HG02759 (cell line): ENCODE data around the gene TMEM131L.

Experiments
- ATAC-seq: cut with Tn5 transposase; IDR thresholded peaks from one replicate; pipeline ENCODE4 v1.9.1; 2021; ENCODE audit warnings: mild to moderate bottlenecking, moderate library complexity; ENCODE audit not compliant: unreplicated experiment

TMEM131L gene

DNA sequence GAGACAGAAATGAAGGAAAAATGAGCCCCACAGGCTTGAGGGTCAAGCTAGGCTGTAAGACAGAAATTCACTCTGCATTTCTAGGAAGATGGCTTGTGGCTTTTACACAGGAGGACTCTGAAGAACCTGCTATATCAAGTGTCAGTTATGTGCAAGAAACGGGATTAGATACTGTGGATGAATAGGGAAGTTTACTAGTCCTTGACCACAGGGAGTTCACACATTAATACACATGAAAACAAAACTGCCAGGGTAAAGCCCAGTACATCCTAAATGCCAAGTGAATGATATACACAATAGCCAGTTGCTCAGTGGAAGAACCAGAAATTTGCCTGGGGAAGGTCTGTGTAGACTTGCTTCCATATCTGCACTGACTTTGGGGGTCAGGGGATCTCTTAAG lies 53.5 kb downstream of the TMEM131L start:
- ATAC-seq: no peak

DNA sequence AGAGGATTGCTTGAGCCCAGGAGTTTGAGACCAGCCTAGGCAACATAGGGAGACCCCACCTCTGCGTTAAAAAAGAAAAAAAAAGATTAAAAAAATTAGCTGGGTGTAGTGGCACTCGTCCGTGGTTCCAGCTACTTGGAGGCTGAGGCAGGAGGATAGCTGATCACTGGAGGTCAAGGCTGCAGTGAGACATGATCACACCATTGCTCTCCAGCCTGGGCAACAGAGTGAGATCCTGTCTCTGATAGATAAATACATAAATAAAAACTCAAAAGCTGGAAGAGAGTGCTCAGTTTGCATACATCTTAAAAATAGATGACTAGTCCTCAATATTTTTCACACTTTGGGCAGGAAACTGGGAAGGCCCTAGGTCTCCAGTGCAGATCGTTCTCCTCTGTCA lies 54.1 kb downstream of the TMEM131L start:
- ATAC-seq: no peak

DNA sequence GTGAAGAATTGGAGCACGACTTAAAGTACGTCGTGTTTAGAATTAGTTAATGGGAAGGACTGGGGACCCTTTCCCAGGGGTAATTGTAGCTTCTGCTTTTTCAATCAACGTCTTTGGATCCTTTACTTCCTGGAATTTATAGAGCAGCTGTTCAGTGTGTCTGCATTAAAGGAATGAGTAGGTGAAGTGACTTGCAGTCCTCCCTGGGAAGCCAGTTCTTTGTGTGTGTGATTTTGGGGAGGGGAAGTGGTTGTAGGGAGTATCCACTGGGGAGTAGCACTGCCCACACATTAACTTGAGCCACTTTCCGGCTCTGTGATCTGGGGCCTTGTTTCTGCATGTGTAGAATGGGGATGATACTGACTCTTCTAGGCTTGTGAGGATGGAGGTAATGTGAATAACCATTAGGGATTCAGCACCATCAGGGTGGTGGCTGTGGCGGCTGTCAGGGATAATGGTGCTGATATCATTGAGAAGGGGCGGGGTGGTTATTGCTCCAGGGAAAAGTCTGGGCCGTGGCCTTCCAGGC lies 54.7 kb downstream of the TMEM131L start:
- ATAC-seq: peak; percentile 39

DNA sequence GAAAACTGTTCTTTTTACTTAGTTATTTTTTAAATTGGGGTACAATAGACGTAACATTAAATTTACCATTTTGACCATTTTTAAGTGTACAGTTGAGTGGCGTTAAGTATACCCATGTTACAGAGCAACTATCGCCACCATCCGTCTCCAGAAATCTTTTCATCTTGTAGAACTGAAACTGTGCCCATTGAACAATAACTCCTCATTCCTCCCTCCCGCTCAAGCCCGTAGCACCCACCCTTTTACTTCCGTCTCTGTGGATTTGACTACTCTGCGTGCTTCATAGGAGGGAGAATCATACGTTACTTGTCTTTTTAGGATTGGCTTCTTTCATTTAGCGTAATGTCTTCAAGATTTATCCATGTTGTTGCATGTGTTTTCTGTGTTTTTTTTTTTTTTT lies 55.3 kb downstream of the TMEM131L start:
- ATAC-seq: no peak

DNA sequence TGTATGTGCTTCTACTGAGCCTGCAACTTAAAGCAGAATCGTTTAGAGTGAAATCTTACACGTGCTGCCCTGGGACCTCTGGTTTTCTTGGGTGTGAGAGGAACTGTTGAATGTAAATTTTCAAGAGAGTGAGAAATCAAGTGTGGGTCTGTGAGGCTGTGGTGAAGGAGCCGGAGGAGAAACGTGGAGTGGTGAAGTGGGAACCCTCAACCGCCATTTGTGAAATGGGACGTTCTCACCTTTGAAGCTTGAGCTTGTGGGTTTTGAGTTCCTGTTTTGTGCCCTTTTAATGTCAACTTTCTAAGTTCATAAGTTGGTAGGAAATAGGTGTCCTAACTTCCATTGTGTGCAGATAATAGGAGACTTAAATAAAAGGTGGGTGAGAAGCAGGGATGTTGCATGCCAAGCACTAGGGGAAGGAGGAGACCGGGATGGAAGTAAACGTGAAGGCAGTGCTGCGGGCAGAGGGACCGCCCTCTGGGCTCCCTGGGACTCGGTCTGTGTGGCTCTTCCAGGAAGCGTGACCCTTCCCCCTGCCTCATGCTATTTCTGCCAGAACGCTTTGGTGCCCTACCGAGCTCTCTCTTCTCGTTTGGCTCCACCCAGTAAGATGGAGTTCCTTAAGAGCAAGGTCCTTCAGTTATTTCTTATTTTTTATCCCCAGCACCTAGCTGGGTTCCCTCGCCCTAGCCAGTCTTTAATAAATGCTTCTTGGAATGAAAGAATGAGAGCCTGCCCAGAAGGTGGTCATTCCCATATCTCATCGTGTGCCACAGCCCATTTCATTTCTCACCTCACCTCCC lies 56.0 kb downstream of the TMEM131L start:
- peak; percentile 28 for ATAC-seq

DNA sequence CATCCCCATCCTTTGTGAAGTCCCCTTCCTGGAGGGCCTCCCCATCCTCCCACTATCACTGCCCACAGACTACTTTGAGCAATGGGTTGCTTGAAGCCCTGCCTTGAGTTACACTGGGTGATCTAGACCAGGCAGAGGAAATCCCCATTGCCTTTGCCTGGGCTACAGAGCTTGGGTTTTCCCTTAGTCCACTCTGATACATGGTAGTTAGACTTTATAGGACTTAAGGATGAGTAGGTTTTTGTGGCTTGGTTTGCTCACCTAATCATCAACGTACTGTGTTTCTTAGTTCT lies 56.6 kb downstream of the TMEM131L start:
- peak; percentile 61 for ATAC-seq

DNA sequence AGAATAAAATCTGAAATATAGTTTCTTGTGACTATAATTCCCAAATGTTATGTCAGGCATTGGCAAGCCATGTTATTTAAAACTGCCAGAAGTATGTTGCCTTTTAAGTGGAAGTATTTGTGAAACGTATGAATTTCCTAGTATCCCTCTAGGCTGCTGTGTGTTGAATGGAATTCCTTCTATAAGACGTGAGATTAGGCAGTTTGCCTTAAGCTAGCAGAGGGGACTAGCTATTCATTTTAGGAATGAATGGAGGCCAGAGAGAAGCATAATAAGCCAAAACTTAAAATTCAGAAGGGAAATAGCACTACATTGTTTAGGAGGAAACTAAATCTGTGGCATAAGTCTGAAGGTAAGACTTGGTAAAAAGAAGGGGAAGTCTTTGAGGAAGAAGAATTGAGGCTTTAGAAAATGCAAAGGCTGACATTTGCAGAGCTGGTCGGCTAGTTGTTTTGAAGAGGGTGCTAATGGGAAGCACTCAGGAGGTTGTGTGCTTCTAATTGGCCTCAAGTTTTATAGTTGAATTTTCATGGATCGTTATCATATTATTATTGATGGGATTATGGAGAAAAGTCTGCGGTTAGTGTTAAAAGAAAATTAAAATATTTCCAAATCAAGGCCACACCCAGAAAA lies 57.1 kb downstream of the TMEM131L start:
- no peak for ATAC-seq

DNA sequence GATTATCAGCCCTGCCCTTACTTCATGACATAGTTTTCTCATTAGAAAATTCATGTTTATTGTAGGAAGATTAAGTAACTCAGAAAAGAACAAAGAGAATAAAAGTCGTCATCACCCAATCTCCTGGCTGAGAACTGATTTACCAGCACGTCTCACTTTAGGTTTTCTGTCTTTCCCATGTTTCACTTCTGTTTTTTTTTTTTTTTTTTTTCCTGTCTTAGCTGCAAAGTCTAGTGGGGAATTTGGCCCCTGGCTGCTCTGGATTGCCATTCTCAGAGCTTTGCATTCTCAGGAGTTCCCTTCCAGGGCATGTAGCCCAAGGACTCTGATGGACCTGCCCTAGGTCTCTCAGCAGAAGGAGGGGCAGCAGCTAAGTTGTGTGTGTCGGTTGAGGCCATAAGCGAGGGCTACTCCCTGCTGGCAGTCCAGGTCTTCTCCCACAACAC lies 57.8 kb downstream of the TMEM131L start:
- no peak for ATAC-seq

DNA sequence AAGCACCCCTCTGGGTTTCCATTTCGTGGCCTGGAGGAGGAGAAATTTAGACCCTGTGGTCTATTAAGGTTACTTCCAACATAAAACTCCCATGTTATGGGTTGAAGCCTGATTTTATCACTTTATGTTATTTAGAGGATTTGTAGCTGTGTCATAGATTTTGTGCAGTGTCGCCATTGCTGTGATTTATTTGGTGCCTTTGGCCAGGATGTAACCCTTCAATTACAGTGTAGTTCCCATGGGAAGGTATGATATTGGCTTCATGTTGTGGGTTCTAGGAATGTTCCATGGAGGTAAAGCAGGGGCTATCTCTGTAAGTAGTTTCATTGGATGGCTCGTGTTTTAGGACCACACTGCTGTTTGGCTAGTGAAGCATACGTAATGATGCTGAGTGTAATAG lies 58.5 kb downstream of the TMEM131L start:
- no peak for ATAC-seq

DNA sequence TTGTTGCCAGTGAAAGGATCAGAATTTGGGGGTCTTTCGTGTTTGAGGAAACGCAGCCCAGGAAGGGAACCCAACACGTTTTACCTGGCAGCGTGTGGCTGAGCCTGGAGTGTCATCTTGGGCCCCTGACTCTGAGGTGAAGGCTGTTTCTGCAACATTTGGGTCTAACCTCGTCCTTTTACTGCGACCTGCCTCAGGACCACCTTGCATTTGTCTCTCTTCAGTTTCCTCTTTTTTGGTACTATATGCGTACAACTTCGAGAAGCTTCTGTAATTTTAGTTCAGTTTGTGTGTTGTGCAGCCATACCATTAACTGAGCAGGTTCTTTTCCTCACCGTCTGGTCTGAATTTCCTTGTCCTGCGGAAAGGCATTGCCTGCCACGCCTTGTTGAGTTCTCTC lies 61.5 kb downstream of the TMEM131L start:
- no peak for ATAC-seq

DNA sequence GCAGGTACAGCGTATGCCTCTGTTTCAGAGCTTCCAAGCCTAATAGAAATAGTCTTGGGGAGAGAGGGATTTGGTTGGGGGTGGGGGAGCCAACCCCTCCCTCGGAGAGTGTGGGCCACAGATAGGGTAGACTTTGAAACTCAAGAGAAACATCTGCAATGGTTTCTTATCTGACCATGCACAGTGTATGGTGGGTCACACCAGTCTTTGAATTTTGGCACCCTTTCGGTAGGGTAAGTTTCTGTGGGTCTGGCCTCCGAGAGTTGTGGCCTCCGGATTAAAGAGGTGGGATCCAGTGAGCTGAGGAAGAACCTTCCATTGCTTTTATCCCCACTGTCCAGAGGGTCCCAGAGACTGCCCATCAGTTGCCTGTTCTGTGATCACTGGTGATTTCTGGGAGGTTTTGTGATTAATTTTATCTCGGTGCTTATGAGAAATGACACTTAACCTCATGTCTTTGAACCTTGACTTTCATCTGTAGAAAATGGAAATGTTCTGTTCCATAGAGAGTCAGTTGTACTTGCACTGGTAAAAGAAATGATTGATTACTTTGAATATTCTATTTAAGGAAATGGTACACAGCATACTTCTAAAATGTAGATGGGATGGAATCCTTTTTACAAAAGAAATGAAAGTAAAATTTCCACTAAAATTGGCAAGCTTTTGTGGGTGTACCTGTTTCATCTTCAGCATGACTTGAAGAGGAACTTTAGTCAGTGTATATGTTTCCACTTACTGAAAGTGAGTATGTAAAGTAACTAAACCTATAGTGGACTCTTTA lies 62.7 kb downstream of the TMEM131L start:
- peak; percentile 42 for ATAC-seq

DNA sequence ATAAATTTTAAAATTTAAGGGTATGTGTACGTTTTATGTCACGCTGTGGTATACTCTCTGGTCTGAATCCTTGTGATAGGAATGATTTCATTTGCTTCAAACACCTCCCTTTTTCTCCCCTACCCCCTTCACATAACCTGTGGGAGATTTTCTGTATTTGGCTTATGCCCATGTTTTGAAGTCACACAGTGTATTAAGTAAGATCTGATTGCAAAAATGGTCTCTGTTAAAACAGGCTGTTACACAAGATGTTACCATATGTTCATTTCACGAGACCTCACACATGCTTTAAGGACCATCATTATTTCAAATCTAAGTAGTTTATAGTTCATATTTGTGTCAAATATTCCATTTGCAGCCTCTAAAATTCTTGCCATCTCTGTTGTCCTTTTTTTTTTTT lies 63.5 kb downstream of the TMEM131L start:
- ATAC-seq: no peak

DNA sequence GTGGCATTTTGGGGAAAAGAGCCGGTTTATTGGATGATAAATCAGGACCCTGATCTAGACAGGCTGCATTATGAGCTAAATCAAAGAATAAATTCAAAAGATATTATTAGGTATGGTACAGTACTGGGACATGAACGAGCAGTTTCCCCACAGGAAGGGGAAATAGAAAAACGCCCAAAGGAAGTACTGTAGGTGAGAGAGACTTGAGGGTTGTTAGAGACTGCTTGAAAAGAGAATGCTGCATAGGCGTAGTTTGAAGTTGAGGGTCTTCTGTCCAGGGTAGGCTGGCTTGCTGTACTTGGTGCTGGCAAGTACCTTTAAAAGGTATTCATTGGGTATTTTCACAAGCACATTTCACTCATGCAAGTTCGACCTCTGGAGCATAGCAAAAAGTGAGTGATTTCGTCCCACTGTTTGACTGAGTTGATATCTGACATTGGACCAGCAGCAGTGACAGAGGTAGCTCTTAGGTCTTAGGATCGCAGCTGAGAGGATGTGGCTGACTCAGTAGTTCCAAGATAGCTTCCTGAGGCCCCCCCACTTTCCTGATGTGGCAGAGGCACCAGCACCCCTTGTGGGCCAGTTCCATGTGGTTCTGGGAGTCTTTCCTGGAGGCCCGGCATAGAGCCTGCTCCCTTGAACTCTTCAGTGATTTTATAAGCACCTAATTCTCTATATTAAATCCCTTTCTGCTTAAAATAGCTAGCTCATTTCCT lies 64.3 kb downstream of the TMEM131L start:
- ATAC-seq: no peak

DNA sequence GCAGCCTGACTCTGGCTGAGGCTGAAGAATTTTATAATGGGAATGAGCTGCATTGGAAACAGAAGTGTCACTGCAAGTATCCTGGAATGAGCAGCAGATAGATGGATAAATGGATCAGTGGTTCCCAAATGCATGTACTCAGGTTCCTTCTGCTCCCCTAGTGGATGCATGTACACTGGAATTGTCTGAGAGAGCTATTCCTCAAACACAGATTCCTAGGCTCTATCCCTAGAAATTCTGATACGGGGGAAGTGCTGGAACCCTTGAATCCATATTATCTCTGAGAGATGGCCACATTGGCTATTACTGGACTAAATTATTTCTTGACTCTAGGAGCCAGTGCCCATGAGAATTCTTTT lies 64.8 kb downstream of the TMEM131L start:
- ATAC-seq: no peak

DNA sequence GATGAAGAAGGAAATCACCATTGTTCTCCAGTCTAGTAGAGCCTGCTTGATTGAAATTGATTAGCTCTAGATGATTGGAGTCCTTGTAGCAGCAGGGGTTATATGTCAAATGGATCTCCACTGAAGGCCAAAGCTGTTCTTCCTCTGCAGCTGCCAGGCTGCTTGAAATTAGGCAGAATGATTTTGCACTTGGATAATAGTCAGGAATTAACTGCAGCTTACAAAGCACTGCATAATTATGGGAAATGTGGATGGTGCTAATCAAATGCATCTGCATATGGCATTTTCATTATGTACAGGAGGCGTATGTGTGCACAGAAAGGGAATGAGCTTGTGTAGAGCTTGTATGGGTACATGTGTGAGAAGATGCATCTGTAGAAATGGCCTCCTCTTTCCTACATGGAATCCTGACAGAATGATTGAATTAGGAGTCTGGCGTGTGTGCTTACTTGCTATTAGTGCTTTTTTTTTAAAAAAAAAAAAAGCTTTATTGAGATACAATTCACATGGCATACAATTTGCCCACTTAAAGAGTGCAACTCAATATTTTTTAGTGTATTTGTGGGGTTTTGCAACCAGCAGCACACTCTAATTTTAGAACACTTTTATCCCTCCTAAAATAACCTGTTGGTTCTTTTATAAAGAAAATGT lies 65.9 kb downstream of the TMEM131L start:
- no peak for ATAC-seq

DNA sequence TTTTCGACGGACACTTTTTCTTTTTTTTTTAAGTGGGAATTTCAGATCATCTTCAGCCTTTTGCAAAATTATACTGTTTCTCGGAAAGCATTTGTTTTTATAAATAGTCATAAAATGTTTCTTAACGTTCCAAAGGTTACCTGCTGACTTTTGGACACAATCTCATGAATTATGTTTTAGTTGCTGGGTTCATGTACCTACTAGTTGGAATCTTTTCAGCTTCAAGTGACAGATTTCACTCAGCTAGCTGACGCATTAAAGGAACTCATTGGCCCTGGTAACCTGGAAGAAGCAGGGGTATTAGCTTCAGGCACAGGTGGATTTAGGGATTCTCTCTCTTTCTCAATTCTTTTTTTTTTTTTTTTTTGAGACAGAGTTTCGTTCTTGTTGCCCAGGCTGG lies 66.5 kb downstream of the TMEM131L start:
- ATAC-seq: no peak

DNA sequence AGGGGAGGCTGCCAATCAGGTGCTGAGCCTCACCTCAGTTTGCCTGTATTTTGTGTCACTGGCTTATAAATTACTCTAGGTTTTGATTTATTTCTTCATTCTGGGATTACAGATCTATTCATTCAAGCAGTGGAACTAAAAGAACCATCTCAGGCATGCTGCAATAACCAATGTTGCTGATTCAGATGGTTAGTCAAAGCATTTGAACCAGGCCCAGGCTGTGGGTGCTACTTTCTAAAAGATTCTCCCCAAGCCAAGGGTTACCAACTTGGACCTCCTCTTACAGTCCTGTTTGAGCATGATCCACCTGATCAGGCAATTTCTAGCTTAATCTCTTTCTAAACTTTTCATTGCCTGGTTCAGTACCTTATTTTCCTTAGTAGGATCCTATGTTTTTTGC lies 67.2 kb downstream of the TMEM131L start:
- no peak for ATAC-seq

DNA sequence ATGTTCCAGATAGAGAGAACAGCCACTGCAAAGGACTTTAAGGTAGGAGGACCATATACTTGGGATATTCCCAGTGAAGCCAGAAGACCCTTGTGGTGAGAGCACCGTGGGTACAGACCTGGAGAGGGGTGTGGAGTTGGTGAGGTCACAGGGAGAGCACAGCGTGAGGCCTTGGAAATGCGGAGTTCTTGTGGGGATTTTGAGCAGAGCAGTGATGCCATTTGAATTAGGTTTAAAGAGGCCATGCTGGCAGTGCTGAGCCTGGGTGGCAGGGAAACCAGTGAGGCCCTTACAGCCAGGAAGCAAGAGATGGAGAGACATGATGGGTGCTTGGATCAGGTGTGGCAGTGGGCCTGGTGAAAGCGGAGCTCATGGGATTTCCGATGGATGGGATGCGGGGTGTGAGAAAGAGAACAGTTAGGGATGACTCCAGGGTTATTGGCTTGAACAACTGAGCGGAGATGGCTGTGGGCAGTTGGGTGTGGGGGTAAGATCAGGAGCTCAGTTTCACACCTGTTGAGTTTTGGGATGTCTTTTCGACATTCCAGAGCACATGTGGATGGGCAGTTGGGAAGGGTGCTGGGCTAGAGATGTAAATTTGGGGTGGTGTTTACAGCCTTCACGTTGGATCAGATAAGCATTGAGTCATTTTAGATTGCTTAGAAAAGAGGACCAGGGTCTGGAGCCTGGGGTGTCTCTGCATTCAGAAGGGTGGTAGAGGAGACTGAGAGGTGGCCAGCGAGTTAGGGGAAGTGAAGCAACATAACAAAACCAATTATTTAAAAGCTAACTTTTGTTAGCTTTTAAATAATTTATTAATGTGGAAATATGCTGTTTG lies 68.9 kb downstream of the TMEM131L start:
- no peak for ATAC-seq

DNA sequence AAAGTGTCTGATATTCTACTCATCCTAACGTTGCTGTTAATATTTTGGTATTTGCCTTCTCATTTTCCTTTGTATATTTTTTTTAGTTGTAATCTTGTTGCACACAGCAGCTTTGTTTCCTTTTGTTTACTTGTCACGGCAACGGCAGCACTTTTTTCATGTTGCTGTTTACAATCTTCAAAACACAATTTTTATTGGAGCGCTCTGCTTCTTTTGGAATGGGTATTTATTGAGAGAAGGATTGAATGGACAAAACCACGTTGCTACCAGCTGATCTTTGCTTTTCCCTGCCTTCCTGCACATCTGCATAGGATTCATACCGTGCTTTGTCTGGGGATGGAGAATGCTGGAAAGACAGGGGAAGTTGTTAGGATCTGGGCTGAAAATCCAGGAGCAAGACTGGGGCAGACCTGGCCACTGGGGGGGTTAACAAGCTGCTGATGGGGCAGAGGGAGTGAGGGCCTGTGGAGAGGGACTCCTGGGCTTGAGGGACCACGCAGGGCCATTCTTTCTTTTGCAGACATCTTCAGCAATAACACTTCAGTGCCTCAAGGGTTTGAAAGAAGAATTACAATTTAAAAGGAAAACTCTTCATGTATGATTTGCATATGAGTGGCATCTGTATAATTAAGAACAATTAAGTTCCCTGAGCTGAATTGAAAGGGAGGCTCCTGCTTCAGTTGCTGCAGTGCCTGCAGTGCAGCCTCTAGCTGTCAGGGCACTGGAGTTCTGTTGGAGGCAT lies 69.8 kb downstream of the TMEM131L start:
- no peak for ATAC-seq
